A549 (cell line): ENCODE measurements around the gene PITPNC1. TPM values are rescaled to one million over a fixed set of nuclear protein-coding genes. Genes with fewer than 3 reads are reported as not detected.
A peak's percentile ranks its signal among the peaks of the same experiment; 100 is the strongest.

ENCODE experiments used
- ATAC-seq, 2 experiments: fragments of 200-7000 bp in 1 of 2; fragments of >200 bp in 1 of 2; cut with Nextera tagmentation in 1 of 2; cut with Tn5 transposase in 1 of 2; 3 replicates each; pipeline versions ENCODE4 v1.8.0 to v1.9.1; 2018 to 2020; ENCODE audit warnings: mild to moderate bottlenecking in 1 of 2, moderate library complexity in 1 of 2
- CTCF ChIA-PET: fragments of 300-600 bp; sonication (Branson Sonifier 250); formaldehyde crosslinking; extraction: SDS; loops from one replicate; lab custom pipeline; 2021; ENCODE audit warnings: antibody characterized with exemption, inconsistent platforms; lab: Yijun Ruan, JAX
- POLR2A ChIA-PET: fragments of 350-600 bp; formaldehyde crosslinking; extraction: SDS; loops from one replicate; lab custom pipeline; 2021; ENCODE audit warnings: antibody characterized with exemption, inconsistent platforms; lab: Yijun Ruan, JAX
- DNase-seq, 2 experiments: peaks; one replicate each; pipeline versions ENCODE4 v3.0.0 to v3.0.0-alpha.2; 2011 to 2016; ENCODE audit warnings: low read depth in 1 of 2, low spot score in 1 of 2
- FAIRE-seq: peaks from 2 replicates; lab custom pipeline; 2011; peaks lifted over from hg19 to GRCh38; lab: Jason Lieb, UNC
- H3K27ac ChIP-seq, 2 experiments: fragments of >200 bp; sonication (Bioruptor Twin); formaldehyde crosslinking; 3 replicates each; pipeline ENCODE4 v1.5.1; 2016 to 2017
- H3K4me1 ChIP-seq: fragments of >200 bp; sonication (Bioruptor Twin); formaldehyde crosslinking; 3 replicates; pipeline ENCODE4 v1.6.1; 2016
- H3K4me2 ChIP-seq: fragments of >200 bp; sonication (Bioruptor Twin); formaldehyde crosslinking; 3 replicates; pipeline ENCODE4 v1.6.1; 2016
- H3K4me3 ChIP-seq: fragments of >200 bp; sonication (Bioruptor Twin); formaldehyde crosslinking; 3 replicates; pipeline ENCODE4 v1.5.1; 2016
- H3K9me3 ChIP-seq: fragments of >200 bp; sonication (Bioruptor Twin); formaldehyde crosslinking; 3 replicates; pipeline ENCODE4 v1.6.1; 2016
- BHLHE40 ChIP-seq: IDR thresholded peaks from 2 replicates; pipeline ENCODE4 v1.6.1; 2012; ENCODE audit warnings: low read depth, low read length, inconsistent platforms
- CHD4 ChIP-seq: fragments of 200-600 bp; sonication (generic); IDR thresholded peaks from 2 replicates; pipeline ENCODE4 v1.6.1; 2016; ENCODE audit warnings: antibody characterized with exemption, mild to moderate bottlenecking, borderline replicate concordance
- CTCF ChIP-seq: fragments of >200 bp; sonication (Bioruptor Twin); formaldehyde crosslinking; IDR thresholded peaks from 3 replicates; pipeline ENCODE4 v1.5.1; 2016
- E2F6 ChIP-seq: IDR thresholded peaks from 2 replicates; pipeline ENCODE4 v1.6.1; 2012; ENCODE audit warnings: low read depth, borderline replicate concordance
- EHMT2 ChIP-seq: fragments of 200-600 bp; sonication (generic); IDR thresholded peaks from 2 replicates; pipeline ENCODE4 v1.6.1; 2016; ENCODE audit warnings: antibody characterized with exemption, low read depth, mild to moderate bottlenecking, moderate library complexity
- ESRRA ChIP-seq: fragments of 150-350 bp; IDR thresholded peaks from 2 replicates; pipeline ENCODE4 v1.6.1; 2014; ENCODE audit warnings: mild to moderate bottlenecking, low read length, borderline replicate concordance
- FOSB ChIP-seq: fragments of 250-450 bp; sonication (Bioruptor Pico); IDR thresholded peaks from 2 replicates; pipeline ENCODE4 v1.5.0; 2020; ENCODE audit warnings: mild to moderate bottlenecking, moderate library complexity
- GATA3 ChIP-seq: IDR thresholded peaks from 2 replicates; pipeline ENCODE4 v1.6.1; 2012; ENCODE audit warnings: borderline replicate concordance
- HDAC2 ChIP-seq: fragments of 200-600 bp; sonication (generic); IDR thresholded peaks from 2 replicates; pipeline ENCODE4 v1.6.1; 2016
- HES2 ChIP-seq: fragments of >200 bp; sonication (Bioruptor Twin); formaldehyde crosslinking; IDR thresholded peaks from 2 replicates; pipeline ENCODE4 v1.6.1; 2016
- JUN ChIP-seq, 2 experiments: fragments of >200 bp; sonication (Bioruptor Twin); formaldehyde crosslinking; IDR thresholded peaks; 2 replicates in 1 of 2; 3 replicates in 1 of 2; pipeline ENCODE4 v1.6.1; 2016 to 2017
- MAX ChIP-seq: IDR thresholded peaks from 2 replicates; pipeline ENCODE4 v1.6.1; 2012
- MAZ ChIP-seq: fragments of 150-350 bp; IDR thresholded peaks from 2 replicates; pipeline ENCODE4 v1.6.1; 2014; ENCODE audit warnings: antibody characterized with exemption, low read depth, low read length, borderline replicate concordance
- MYC ChIP-seq: IDR thresholded peaks from 2 replicates; pipeline ENCODE4 v1.6.1; 2012; ENCODE audit warnings: mild to moderate bottlenecking, inconsistent platforms, low read length, improper control_type of control experiment, borderline replicate concordance
- NFE2L2 ChIP-seq: fragments of 150-350 bp; conservative IDR thresholded peaks from 2 replicates; pipeline ENCODE4 v1.6.1; 2014; ENCODE audit warnings: low read length
- PBX3 ChIP-seq: IDR thresholded peaks from 2 replicates; pipeline ENCODE4 v1.6.1; 2012
- POLR2A ChIP-seq: IDR thresholded peaks from 2 replicates; pipeline ENCODE4 v1.6.1; 2012; ENCODE audit warnings: mild to moderate bottlenecking, low read length
- POLR2AphosphoS2 ChIP-seq: conservative IDR thresholded peaks from 2 replicates; pipeline ENCODE4 v1.6.1; 2012; ENCODE audit warnings: low read length, improper control_type of control experiment, inconsistent platforms
- RCOR1 ChIP-seq: fragments of 150-350 bp; IDR thresholded peaks from 2 replicates; pipeline ENCODE4 v1.6.1; 2014; ENCODE audit warnings: antibody characterized with exemption, low read length, low read depth
- RFX5 ChIP-seq: fragments of 450-650 bp; IDR thresholded peaks from 2 replicates; pipeline ENCODE4 v1.7.1; 2014; ENCODE audit warnings: antibody characterized with exemption, mild to moderate bottlenecking, moderate library complexity
- SMC3 ChIP-seq: fragments of >200 bp; sonication (Bioruptor Twin); formaldehyde crosslinking; IDR thresholded peaks from 3 replicates; pipeline ENCODE4 v1.6.1; 2018; ENCODE audit warnings: inconsistent platforms
- SREBF2 ChIP-seq: fragments of 450-650 bp; IDR thresholded peaks from 2 replicates; pipeline ENCODE4 v1.6.1; 2014; ENCODE audit warnings: mild to moderate bottlenecking, moderate library complexity
- ZC3H11A ChIP-seq: fragments of 450-650 bp; IDR thresholded peaks from 2 replicates; pipeline ENCODE4 v1.6.1; 2014; ENCODE audit warnings: antibody characterized with exemption, mild to moderate bottlenecking
- ZSCAN20 ChIP-seq: fragments of 250-450 bp; sonication (Bioruptor Pico); IDR thresholded peaks from 2 replicates; pipeline ENCODE4 v1.8.0; 2022; ENCODE audit warnings: mild to moderate bottlenecking, moderate library complexity
- WGBS: methylation state at CpG from one replicate; pipeline ENCODE4 v1.1.6; 2017; ENCODE audit errors: missing lambda C conversion rate; 5-methylcytosine and 5-hydroxymethylcytosine counted together
- polyA plus RNA-seq, 4 experiments: library from polyadenylated mRNA; depleted of rRNA in 3 of 4; stranded (reverse); fragments of >200 nt; fragmentation: RNase III in 1 of 4; extraction: RNeasy Plus Mini Kit Qiagen cat#74134 plus additional on column Dnase treatment in 1 of 4; gene quantifications; 2 replicates in 3 of 4; 3 replicates in 1 of 4; pipeline ENCODE4 v1.2.3, GENCODE V29; 2011 to 2017

PITPNC1 gene
- polyA plus RNA-seq, 2 of the 4 experiments (the other 2 are of a cell fraction) = 3.7 to 11.2 TPM

- TF ChIP-seq HES2 = no peak
Observed at GRCh38 chr17:67436233-67436632, 59.2 kb downstream of the PITPNC1 start (continued).

- peaks cover 21% of the 10 kb centered on the region for H3K4me1 ChIP-seq
- TF ChIP-seq E2F6 (no peak), FOSB (CRISPR knock-in tag) (no peak), SMC3 (no peak), RCOR1 (no peak), MYC (no peak), MAZ (no peak), CHD4 (no peak), HDAC2 (no peak), NFE2L2 (no peak), ESRRA (no peak), MAX (no peak)
- TF ChIP-seq, all 56 proteins: peak for 0
- Histone ChIP-seq H3K4me3 (no peak overlapping the region), H3K9me3 (no peaks in the 10 kb centered on the region), H3K4me2 (no peak overlapping the region), H3K27ac (no peak overlapping the region)
- WGBS = 95% methylated on average over 3 of the region's 3 CpGs
- ChIA-PET POLR2A (no interaction called here), CTCF (interaction anchor here (0.5 to 4.7 kb wide), 7 partner anchors 14 to 156 kb away, joined by 3 to 24 read pairs (median 5); no protein-coding TSS in a partner anchor)
- DNase-seq = no peak
- no peak for ATAC-seq
- FAIRE-seq = no peak
Observed at GRCh38 chr17:67438667-67439066, 61.6 kb downstream of the PITPNC1 start.

- ATAC-seq = no peak
- ChIA-PET POLR2A (no interaction called here), CTCF (interaction anchor here (0.5 to 4.7 kb wide), 8 partner anchors 15 to 171 kb away, joined by 3 to 24 read pairs (median 5); no protein-coding TSS in a partner anchor)
- Histone ChIP-seq H3K4me2 (no peak overlapping the region), H3K27ac (no peak overlapping the region), H3K4me1 (peaks cover 21% of the 10 kb centered on the region), H3K4me3 (no peak overlapping the region), H3K9me3 (no peaks in the 10 kb centered on the region)
- no peak for FAIRE-seq
- TF ChIP-seq POLR2A = no peak
- TF ChIP-seq EHMT2 = no peak
- no peak for TF ChIP-seq ZSCAN20 (CRISPR knock-in tag)
- no peak for TF ChIP-seq RCOR1
- TF ChIP-seq SREBF2 = no peak
- TF ChIP-seq JUN (IDR thresholded peaks at IDR 0.05) = no peak
- no peak for TF ChIP-seq GATA3
- no peak for TF ChIP-seq BHLHE40
- no peak for TF ChIP-seq RFX5
- no peak for TF ChIP-seq PBX3
- 88% methylated on average over 2 of the region's 2 CpGs for WGBS
- DNase-seq = no peak
Observed at GRCh38 chr17:67439269-67439668, 62.2 kb downstream of the PITPNC1 start.

GRCh38 chr17:67440277-67441051, 63.4 kb downstream of the PITPNC1 start:
- no peak for FAIRE-seq
- Histone ChIP-seq H3K4me2 (peak overlapping the region; percentile 70), H3K27ac (peak overlapping the region; percentile 56 to 71), H3K4me3 (peak overlapping the region; percentile 8), H3K4me1 (peaks cover 21% of the 10 kb centered on the region), H3K9me3 (no peaks in the 10 kb centered on the region)
- POLR2A ChIA-PET = interaction anchor here (1.0 to 1.2 kb wide), 3 partner anchors 18 to 50 kb away, joined by 3 to 4 read pairs (median 4); no protein-coding TSS in a partner anchor
- ATAC-seq = no peak
- WGBS = 67% methylated on average over 7 of the region's 7 CpGs
- DNase-seq = no peak
- CTCF ChIA-PET = interaction anchor here (1.1 to 5.3 kb wide), 9 partner anchors 11 to 250 kb away, joined by 3 to 27 read pairs (median 4); no protein-coding TSS in a partner anchor
- TF ChIP-seq POLR2AphosphoS2 (no peak), ZC3H11A (peak; percentile 96), CTCF (no peak)
